Adrenal gland (tissue), 5 donors: ENCODE measurements around the gene GYPC.
"Not testable (repeated sequence)": the region's sequence is repeated elsewhere in the genome, so short reads cannot be mapped to it uniquely, and the experiment has no call there.

Experiments
- POLR2A ChIP-seq, 2 donors: fragments of 450-650 bp; IDR thresholded peaks; one replicate each; pipeline ENCODE4 v1.6.1; 2017; ENCODE audit warnings: antibody characterized with exemption in 2 of 2, mild to moderate bottlenecking in 2 of 2, moderate library complexity in 1 of 2
- TF ChIP-seq, protein P1 (sequence below), 6 experiments: fragments of 450-650 bp in 4 of 6; fragments of 200-600 bp in 2 of 6; sonication (generic) in 1 of 6; IDR thresholded peaks; 1 replicate in 5 of 6; 2 replicates in 1 of 6; pipeline versions ENCODE4 v1.5.1 to v1.8.0; 2016 to 2021; ENCODE audit warnings: antibody characterized with exemption in 6 of 6, mild to moderate bottlenecking in 2 of 6, moderate library complexity in 1 of 6
- donor health status: DM: no; HTN: no; CAD: no.

DNA sequence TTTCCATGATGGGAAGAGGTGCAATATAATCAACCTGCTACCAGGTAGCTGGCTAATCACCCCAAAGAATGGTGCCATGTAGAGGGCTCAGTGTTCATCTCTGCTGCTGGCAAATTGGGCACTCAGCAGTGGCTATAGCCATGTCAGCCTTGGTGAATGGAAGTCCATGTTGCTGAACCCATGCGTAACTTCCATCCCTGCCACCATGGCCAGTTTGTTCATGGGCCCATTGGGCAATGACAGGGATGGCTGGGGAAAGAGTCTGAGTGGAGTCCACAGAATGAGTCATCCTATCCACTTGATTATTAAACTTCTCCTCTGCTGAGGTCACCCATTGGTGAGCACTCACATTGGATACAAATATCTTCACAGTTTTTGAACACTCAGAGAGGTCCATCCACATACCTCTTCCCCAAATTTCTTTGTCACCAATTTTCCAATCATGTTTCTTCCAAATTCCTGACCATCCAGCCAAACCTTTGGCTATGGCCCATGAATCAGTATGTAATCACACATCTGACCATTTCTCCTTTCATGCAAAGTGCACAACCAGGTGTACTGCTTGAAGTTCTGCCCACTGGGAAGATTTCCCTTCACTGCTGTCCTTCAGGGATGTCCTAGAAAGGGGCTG is 8.1 kb upstream of the GYPC start:
- TF ChIP-seq, protein P1, sequence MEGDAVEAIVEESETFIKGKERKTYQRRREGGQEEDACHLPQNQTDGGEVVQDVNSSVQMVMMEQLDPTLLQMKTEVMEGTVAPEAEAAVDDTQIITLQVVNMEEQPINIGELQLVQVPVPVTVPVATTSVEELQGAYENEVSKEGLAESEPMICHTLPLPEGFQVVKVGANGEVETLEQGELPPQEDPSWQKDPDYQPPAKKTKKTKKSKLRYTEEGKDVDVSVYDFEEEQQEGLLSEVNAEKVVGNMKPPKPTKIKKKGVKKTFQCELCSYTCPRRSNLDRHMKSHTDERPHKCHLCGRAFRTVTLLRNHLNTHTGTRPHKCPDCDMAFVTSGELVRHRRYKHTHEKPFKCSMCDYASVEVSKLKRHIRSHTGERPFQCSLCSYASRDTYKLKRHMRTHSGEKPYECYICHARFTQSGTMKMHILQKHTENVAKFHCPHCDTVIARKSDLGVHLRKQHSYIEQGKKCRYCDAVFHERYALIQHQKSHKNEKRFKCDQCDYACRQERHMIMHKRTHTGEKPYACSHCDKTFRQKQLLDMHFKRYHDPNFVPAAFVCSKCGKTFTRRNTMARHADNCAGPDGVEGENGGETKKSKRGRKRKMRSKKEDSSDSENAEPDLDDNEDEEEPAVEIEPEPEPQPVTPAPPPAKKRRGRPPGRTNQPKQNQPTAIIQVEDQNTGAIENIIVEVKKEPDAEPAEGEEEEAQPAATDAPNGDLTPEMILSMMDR (IDR thresholded peaks at IDR 0.05), result not testable (repeated sequence)
- TF ChIP-seq POLR2A (IDR thresholded peaks at IDR 0.05), result not testable (repeated sequence)
